Hematopoietic multipotent progenitor cell treated with erythropoietin and hydrocortisone succinate and interleukin-3 and kit ligand, for 4 days (in vitro differentiated cells): ENCODE data around the gene NPHS2.

ENCODE experiments used
- DNase-seq: peaks from one replicate; pipeline ENCODE4 v3.0.0-alpha.2; 2015

Gene NPHS2

GRCh38 chr1:179575497-179576314 is at the start of gene NPHS2:
Gene NPHS2 (minus strand): TSS chr1:179575948. CDS start chr1:179575864, 84 bp downstream.
- no peak for DNase-seq

- no peak for DNase-seq
These were observed 36.6 kb upstream of the NPHS2 start for GRCh38 chr1:179612361-179612760.

- DNase-seq: no peak
These were observed 25.3 kb upstream of the NPHS2 start for GRCh38 chr1:179601093-179601492.

- DNase-seq: peak; percentile 56
These were observed 24.0 kb upstream of the NPHS2 start for GRCh38 chr1:179599623-179600249.

- DNase-seq: peak; percentile 9
These were observed 22.9 kb upstream of the NPHS2 start for GRCh38 chr1:179598631-179599030.

GRCh38 chr1:179591592-179592580 is 16.1 kb upstream of the NPHS2 start, which contains the start of gene TDRD5:
Gene TDRD5 (plus strand): TSS chr1:179591832. CDS start chr1:179592616, 784 bp downstream.
- DNase-seq: peak; percentile 12

GRCh38 chr1:179591253-179591591 is 15.5 kb upstream of the NPHS2 start:
- DNase-seq: no peak

- no peak for DNase-seq
These were observed 14.9 kb upstream of the NPHS2 start for GRCh38 chr1:179590671-179591070.

- DNase-seq: no peak
These were observed 13.8 kb upstream of the NPHS2 start for GRCh38 chr1:179589509-179589908.

GRCh38 chr1:179588425-179589024 is 12.8 kb upstream of the NPHS2 start:
- no peak for DNase-seq

GRCh38 chr1:179587336-179587735 is 11.6 kb upstream of the NPHS2 start:
- DNase-seq: no peak

- DNase-seq: peak; percentile 39
These were observed 10.5 kb upstream of the NPHS2 start for GRCh38 chr1:179586107-179586823.

GRCh38 chr1:179583771-179584320 is 8.1 kb upstream of the NPHS2 start:
- no peak for DNase-seq

- no peak for DNase-seq
These were observed 761 bp upstream of the NPHS2 start for GRCh38 chr1:179576509-179576908.

GRCh38 chr1:179558078-179558477 is 17.7 kb downstream of the NPHS2 start:
- DNase-seq: no peak

GRCh38 chr1:179554427-179554826 is 21.3 kb downstream of the NPHS2 start:
- DNase-seq: no peak

GRCh38 chr1:179550746-179551682 is 24.7 kb downstream of the NPHS2 start:
- no peak for DNase-seq

- no peak for DNase-seq
These were observed 26.4 kb downstream of the NPHS2 start for GRCh38 chr1:179549368-179549700.

GRCh38 chr1:179548666-179549367 is 26.9 kb downstream of the NPHS2 start:
- DNase-seq: no peak

- no peak for DNase-seq
These were observed 28.7 kb downstream of the NPHS2 start for GRCh38 chr1:179547021-179547535.
